HL-60/S4 treated with phorbol 12-myristate 13-acetate at 8.2 ng/mL for 4 days and 3 days (cell line): ENCODE results near the gene PSMD6.

Source experiments
- in situ Hi-C: fragments of 300-500 bp; cut with MboI; formaldehyde crosslinking; loops from 2 replicates; pipeline ENCODE4 v1.15.0; 2022; ENCODE audit warnings: low sequenced_read_pairs

The PSMD6 gene

GRCh38 chr3:64023187-64023860 lies at the start of gene PSMD6:
TSS of gene PSMD6 (minus strand) at chr3:64023494. CDS start at chr3:64023419, 75 bp downstream.
- in situ Hi-C loops, result no loop called here

DNA sequence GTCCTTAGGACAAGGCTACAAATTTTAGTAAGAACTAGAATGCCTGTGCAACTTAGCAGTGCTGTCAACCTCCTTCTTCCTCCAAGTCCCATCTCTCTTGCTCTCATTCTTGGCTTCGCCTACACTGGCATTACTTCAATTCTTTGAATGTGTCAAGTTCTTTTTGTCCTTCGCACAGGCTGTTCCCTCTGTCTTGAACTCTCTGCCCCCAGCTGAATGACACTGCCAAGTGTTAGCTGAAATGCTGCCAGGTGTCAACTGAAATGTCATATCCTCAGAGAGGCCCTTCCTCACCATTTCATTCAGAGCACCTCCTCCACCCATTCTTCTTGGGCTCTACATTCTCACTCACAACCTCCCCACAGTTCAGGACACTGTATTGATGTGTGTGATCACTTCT lies 48.8 kb upstream of the PSMD6 start:
- in situ Hi-C loops, result no loop called here

- in situ Hi-C loops, result no loop called here
Observed at GRCh38 chr3:64070704-64071103, 47.4 kb upstream of the PSMD6 start.

DNA sequence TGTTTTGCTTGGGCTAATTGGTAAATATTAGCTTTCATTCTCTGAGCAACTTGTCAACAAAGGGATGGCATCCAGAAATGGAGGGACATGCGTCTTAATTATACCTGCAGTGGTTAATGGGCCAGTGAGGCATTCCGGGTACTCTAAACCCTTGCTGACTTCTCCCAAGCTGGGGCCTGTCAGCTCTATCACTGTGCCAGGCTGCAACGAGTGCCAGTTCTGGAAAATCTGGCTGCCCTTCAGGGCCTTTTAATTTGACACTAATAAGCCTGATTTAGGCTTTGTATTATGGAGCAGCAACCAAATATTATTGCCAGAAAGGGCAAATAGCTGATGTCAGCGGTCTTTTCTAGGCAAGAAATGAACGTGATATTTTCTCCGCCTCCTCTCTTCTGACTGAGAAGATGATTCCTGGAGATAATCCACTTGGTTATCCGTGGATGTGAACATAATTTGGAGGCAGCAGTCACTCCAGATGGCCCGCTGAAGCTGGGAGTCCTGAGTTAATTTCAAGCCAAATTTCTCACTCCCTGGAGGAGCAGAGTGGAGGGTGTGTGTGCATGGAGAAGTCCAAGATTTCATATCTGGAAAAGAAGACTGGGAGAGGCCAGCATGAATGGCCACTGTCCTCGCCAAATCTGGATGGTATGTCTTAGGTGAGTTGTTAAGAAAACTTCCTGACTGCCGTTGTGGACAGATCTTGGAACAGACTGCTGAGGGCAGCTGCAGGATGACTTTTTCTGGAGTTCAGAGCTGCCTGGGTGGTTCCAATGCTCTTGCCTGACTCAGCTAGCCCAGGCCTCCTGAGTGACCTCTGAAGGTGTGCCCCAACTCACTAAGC lies 44.4 kb upstream of the PSMD6 start:
- in situ Hi-C loops, result no loop called here

GRCh38 chr3:64064804-64065203 lies 41.5 kb upstream of the PSMD6 start:
- in situ Hi-C loops, result no loop called here

DNA sequence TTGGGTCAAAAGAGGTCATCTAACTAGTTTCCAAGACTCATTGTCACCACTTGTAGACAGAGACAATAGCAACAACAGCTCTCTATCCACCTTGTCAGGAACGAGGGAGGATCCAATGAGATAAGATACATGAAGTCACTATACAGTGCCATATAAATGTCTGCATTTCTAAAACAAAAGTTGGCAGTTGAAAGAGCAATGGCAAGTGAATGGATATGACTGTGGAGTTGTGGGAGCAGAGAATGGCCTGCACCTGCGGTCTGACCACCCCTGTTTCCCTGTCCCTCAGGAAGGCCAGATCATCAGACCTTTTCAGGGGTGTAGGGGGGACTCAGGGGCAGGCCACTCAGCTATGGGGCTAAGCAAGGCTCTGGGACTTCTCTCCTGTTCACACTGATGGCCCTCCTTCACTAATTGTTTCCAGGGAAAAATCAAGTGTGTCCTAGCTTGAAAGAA lies 40.7 kb upstream of the PSMD6 start:
- in situ Hi-C loops, result no loop called here

GRCh38 chr3:64063207-64063982 lies 40.1 kb upstream of the PSMD6 start:
- in situ Hi-C loops, result no loop called here

- in situ Hi-C loops, result no loop called here
Observed at GRCh38 chr3:64061628-64062027, 38.3 kb upstream of the PSMD6 start.

DNA sequence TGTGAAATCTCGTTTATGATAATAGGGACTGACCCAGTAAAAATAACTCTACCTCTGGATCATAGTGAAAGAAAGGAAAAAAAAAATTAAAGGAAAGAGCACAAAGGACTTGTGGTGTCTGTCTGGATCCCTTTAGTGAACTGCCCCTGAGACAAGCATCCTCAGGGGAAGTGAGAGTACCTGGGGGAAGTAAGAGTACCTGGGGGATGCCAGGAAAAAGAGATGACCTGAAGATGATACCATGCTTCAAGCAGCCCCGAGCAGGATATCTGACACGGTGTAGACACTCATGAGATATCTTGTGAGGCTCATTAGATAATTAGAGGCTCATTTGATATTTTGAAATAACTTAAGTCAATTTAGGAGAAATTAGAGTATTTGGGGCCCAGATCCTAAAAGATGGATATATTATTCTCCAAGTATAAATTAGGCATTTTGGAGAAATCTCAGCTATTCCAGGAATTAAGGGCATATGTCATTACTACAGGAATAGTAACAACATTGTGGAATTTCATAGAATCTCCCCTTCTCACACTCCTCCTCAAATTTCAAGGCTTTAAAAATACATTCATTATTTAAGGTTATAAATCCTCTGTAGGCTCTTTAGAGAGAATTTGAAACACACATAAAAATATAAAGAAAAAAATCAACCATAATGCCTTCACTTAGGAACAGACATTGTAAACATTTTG lies 36.3 kb upstream of the PSMD6 start:
- in situ Hi-C loops, result no loop called here

DNA sequence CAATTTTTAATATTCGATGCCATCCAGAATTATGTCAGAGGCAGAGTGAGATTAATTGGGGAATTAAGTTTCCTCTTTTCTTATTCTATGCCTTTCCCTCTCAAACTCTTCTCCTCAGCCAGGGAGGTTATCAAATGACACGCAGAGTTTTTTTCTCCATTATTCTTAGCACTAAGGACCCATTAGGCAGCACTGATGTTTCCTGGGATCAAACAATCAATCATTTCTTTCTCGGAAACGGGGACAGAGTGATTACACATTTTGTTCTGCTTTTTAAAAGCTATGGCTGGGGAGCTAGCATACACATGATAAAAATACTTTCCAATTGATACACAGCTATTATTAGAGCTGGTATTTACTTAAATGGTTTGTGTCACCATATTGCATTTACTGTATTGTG lies 35.3 kb upstream of the PSMD6 start:
- in situ Hi-C loops, result no loop called here

- in situ Hi-C loops, result no loop called here
Observed at GRCh38 chr3:64057231-64057630, 33.9 kb upstream of the PSMD6 start.

GRCh38 chr3:64056606-64057180 lies 33.4 kb upstream of the PSMD6 start:
- in situ Hi-C loops, result no loop called here

DNA sequence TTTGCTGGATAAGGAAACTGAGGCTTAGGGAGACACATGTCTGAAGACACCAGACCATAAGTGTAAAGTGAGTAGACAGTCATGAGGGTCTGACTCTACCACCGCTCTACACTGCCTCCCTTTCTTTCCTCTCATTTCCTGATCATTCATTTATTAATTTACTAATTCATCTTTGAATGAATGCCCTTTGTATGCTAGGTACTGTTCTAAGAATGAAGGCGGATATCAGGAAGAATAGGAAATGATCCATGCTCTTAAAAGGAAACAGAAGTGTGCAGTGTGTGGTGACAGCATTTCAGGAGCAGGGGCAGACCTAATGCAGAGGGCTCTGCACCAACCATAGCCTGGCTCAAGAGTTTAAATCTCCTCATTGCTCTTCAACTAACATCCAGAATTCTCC lies 31.8 kb upstream of the PSMD6 start:
- in situ Hi-C loops, result no loop called here

- in situ Hi-C loops, result no loop called here
Observed at GRCh38 chr3:64054488-64054887, 31.2 kb upstream of the PSMD6 start.

GRCh38 chr3:64053581-64053980 lies 30.3 kb upstream of the PSMD6 start:
- in situ Hi-C loops, result no loop called here

GRCh38 chr3:64053117-64053516 lies 29.8 kb upstream of the PSMD6 start:
- in situ Hi-C loops, result no loop called here

DNA sequence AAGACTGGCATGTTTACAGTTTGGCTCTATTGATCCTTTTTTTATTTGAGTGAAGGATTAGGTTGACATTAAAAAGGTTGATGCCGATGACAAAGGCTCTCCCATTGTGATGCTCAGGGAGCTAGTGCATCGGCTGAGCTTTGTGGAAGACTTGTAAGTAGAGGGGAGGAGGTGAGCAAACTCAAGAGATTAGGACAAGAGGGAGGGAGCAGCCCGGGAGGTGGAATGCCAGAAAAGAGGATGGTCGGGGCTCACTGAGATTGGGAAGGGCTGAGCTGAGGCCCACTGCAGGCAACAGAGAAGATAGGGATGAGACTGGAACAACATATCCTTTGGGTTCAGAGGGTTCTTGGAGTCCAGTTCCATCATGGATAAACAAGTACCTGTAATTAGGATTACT lies 26.5 kb upstream of the PSMD6 start:
- in situ Hi-C loops, result loop anchor here (25.0 kb wide), 1 partner anchor 437 kb away; no protein-coding TSS in a partner anchor

DNA sequence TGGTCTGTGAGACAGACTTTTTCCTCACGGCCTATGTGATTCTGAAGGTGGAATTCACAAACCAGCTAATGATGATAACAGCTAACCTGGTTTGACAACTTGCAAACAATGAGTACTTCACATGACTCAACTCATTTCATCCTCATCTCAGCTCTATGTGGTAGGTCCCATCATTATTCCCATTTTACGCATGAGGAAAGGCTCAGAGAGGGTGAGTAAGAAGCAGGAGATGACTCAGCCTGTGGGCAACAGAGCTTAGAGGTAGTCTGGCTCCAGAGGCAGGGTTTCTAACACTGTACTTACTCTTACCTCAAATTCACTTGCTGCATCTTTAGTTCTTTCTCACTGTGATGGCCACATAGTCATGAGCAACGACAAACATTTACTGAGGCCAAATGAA lies 25.8 kb upstream of the PSMD6 start:
- in situ Hi-C loops, result loop anchor here (25.0 kb wide), 1 partner anchor 438 kb away; no protein-coding TSS in a partner anchor

- in situ Hi-C loops, result loop anchor here (25.0 kb wide), 1 partner anchor 439 kb away; no protein-coding TSS in a partner anchor
Observed at GRCh38 chr3:64048631-64049061, 25.4 kb upstream of the PSMD6 start.

GRCh38 chr3:64047787-64048186 lies 24.5 kb upstream of the PSMD6 start:
- in situ Hi-C loops, result loop anchor here (25.0 kb wide), 1 partner anchor 440 kb away; no protein-coding TSS in a partner anchor
